Cardiac ventricle fibroblast (primary cell): ENCODE measurements around the gene GNB4. TPM values are rescaled to one million over a fixed set of nuclear protein-coding genes. Genes with fewer than 3 reads are reported as not detected.

Experiments used
- total RNA-seq: library from RNA; depleted of rRNA; stranded (reverse); fragments of >200 nt; gene quantifications from 2 replicates; pipeline ENCODE4 v1.2.3, GENCODE V29; 2015

The GNB4 gene
- total RNA-seq, result 21.3 and 22.3 TPM in 2 replicates

GRCh38 chr3:179451265-179452175, at the start of gene GNB4:
Gene GNB4, minus strand, starts transcription at chr3:179451470. Its CDS starts 25,270 bp downstream, at chr3:179426200.

DNA sequence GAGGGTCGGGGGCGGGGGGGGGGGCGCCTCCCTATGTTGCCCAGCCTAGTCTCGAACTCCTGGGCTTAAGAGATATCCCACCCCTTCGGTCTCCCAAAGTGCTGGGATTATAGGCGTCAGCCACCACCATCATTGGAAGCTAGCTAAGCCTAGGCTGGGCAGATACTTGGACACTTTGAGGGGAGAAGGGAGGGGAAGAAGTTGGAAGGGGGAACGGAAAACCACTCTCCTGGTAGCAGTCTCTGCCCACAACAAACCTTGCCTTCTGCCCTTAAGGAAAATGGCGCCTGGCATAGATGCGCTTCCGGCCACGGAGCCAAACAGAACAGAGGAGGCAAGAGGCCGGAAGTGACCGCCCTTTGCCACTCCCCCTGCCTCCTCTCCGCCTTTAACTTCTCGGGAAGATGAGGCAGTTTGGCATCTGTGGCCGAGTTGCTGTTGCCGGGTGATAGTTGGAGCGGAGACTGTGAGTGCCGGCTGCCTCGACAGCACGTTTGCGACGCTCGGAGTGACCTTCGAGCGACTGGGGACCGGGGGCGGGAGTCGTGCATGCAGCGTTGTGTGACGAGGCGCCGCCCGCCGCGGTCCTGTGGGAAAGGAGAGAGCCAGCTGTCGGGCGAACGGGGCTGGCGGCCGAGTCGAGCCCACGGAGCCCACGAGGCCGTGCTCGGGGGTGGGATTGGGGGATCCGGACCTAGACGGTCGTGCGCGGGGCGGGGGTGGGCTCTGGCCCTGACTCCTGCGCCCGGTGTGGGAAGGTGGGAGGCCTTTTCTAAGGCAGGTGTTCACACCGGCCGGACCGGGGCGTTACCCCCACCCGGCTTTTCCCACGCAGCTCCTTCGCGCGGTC, 103.7 kb downstream of the GNB4 start, which contains the start of gene MFN1:
TSS of gene MFN1 (plus strand) at position 365 of the 850 bp plus-strand sequence. CDS start 1,143 bp downstream, outside the sequence.

Other genes starting within 250 kb of the GNB4 start
- 0.37 and 1.1 TPM in 2 replicates for gene KCNMB3, start 200.4 kb downstream of the GNB4 start, total RNA-seq
- 33.3 and 46.2 TPM in 2 replicates for gene ZNF639, start 128.4 kb downstream of the GNB4 start, total RNA-seq
- 21.5 and 22.6 TPM in 2 replicates for gene MFN1, start 103.8 kb downstream of the GNB4 start, total RNA-seq
- gene ACTL6A, start 111.5 kb upstream of the GNB4 start, total RNA-seq, result 34.9 and 39.3 TPM in 2 replicates
- gene MRPL47, start 153.2 kb upstream of the GNB4 start, total RNA-seq, result 20.2 and 20.7 TPM in 2 replicates
- 104 and 111 TPM in 2 replicates for gene NDUFB5, start 153.3 kb upstream of the GNB4 start, total RNA-seq
- 7.6 and 10.0 TPM in 2 replicates for gene USP13, start 201.6 kb upstream of the GNB4 start, total RNA-seq